ENCODE data around the gene MRPL14. TPM values are rescaled to one million over a fixed set of nuclear protein-coding genes. Genes with fewer than 3 reads are reported as not detected.

The MRPL14 gene
- total and polyA plus RNA-seq, 2 of the 8 experiments (the other 6 are each of a cell fraction or from before 2014, with no cell fraction given) = 82.0 to 97.1 TPM

GRCh38 chr6:44093750-44094402 is 33.4 kb downstream of the MRPL14 start:
- no peak for FAIRE-seq
- ChIA-PET POLR2A (ENCODE audit: partially characterized antibody) (interaction anchor here (0.6 to 1.7 kb wide), 4 partner anchors 11 to 161 kb away, joined by 3 to 6 read pairs (median 3); no protein-coding TSS in a partner anchor), CTCF (ENCODE audit: partially characterized antibody) (interaction anchor here (0.6 to 10.8 kb wide), 5 partner anchors 14 to 158 kb away, joined by 3 to 255 read pairs (median 5); no protein-coding TSS in a partner anchor)
- H4K5ac ChIP-seq (ENCODE audit: insufficient read length, low read depth, low read length) = no peak overlapping the region
- H3K56ac ChIP-seq (replicated peaks; ENCODE audit: insufficient read length, low read depth, low read length) = no peak overlapping the region
- H3K4ac ChIP-seq (replicated peaks; ENCODE audit: insufficient read length, low read depth, low read length) = no peak overlapping the region
- no peak for DNase-seq (ENCODE audit: low read depth in 1 of 2, low spot score in 2 of 2)
- no peak overlapping the region for H2BK20ac ChIP-seq (ENCODE audit: low read length)
- WGBS, 2 experiments (ENCODE audit: extremely low coverage in 1 of 2, insufficient coverage in 1 of 2, insufficient read length in 1 of 2, insufficient replicate concordance in 2 of 2, low coverage in 1 of 2, low lambda C conversion rate in 2 of 2, missing lambda C conversion rate in 1 of 2) = 89% methylated on average over 6 of the region's 6 CpGs; no CpG with 5 or more reads in 1 of the 2 experiments
- H2AK5ac ChIP-seq (ENCODE audit: low read depth, low read length) = no peak overlapping the region
- H3K4me3 ChIP-seq (ENCODE audit: extremely low read depth in 1 of 4, insufficient read depth in 2 of 4, low read depth in 3 of 4, low read length in 4 of 4) = no peak overlapping the region
- no peak overlapping the region for H2BK5ac ChIP-seq (ENCODE audit: low read depth, low read length)
- H4K91ac ChIP-seq (replicated peaks; ENCODE audit: insufficient read length, low read length) = no peak overlapping the region
- H3K36me3 ChIP-seq (ENCODE audit: control insufficient read depth in 2 of 4, insufficient read depth in 4 of 4, low read length in 3 of 4) = peaks cover 0 to 6% (median 0%) of the 10 kb centered on the region in 4 experiments; a peak in 4 of 8 replicates
- H2BK120ac ChIP-seq (replicated peaks; ENCODE audit: low read depth, low read length) = no peak overlapping the region
- no peaks in the 10 kb centered on the region for H3K4me1 ChIP-seq (replicated peaks in 1 of 4; ENCODE audit: control insufficient read depth in 3 of 4, insufficient read depth in 4 of 4, low read length in 3 of 4)
- H4K20me1 ChIP-seq (replicated peaks in 1 of 2; ENCODE audit: control insufficient read depth in 1 of 2, insufficient read depth in 2 of 2, low read length in 2 of 2) = peaks cover 2 to 15% of the 10 kb centered on the region in 2 experiments
- H3K23me2 ChIP-seq (ENCODE audit: low read depth, low read length) = no peaks in the 10 kb centered on the region
- no peak overlapping the region for H3K23ac ChIP-seq (ENCODE audit: insufficient read length)
- H4K8ac ChIP-seq (ENCODE audit: extremely low read depth, insufficient read depth, low read length) = no peak overlapping the region
- H3K14ac ChIP-seq (ENCODE audit: insufficient read length) = no peak overlapping the region
- no peak for TF ChIP-seq RAD21 (IDR thresholded peaks at IDR 0.05 in 1 of 2, conservative IDR thresholded peaks at IDR 0.05 in 1 of 2; ENCODE audit: low read depth in 2 of 2, low read length in 2 of 2)
- no peak overlapping the region for H3K27ac ChIP-seq (ENCODE audit: low read depth, low read length)
- no peak overlapping the region for H2BK15ac ChIP-seq (ENCODE audit: low read length)
- no peaks in the 10 kb centered on the region for H3K27me3 ChIP-seq (replicated peaks in 1 of 4; ENCODE audit: control insufficient read depth in 3 of 4, extremely low read depth in 1 of 4, insufficient read depth in 3 of 4, low read length in 3 of 4)
- no peak overlapping the region for H2BK12ac ChIP-seq (ENCODE audit: low read depth, low read length)
- no peaks in the 10 kb centered on the region for H3K79me2 ChIP-seq (ENCODE audit: control insufficient read depth in 1 of 2, insufficient read depth in 2 of 2, low read length in 2 of 2)
- H2AFZ ChIP-seq (ENCODE audit: low read length) = no peak overlapping the region
- H3K18ac ChIP-seq (ENCODE audit: extremely low read depth, low read length) = no peak overlapping the region
- no peak overlapping the region for H3K9ac ChIP-seq (replicated peaks in 1 of 4; ENCODE audit: extremely low read depth in 1 of 4, low read depth in 3 of 4, low read length in 3 of 4)
- H3K79me1 ChIP-seq (ENCODE audit: low read depth, low read length) = no peaks in the 10 kb centered on the region; the same call in 1 of the 2 replicates
- no peaks in the 10 kb centered on the region for H3K9me3 ChIP-seq (ENCODE audit: insufficient read depth in 2 of 2, low read depth in 1 of 2, low read length in 1 of 2)
- H3K4me2 ChIP-seq (ENCODE audit: insufficient read depth in 1 of 2, low read depth in 2 of 2, low read length in 2 of 2) = no peak overlapping the region
